Cerebellar nuclear complex (tissue), 1 donor: Measurements from ENCODE around the gene ADGRF4.
"Not testable (repeated sequence)": the region's sequence is repeated elsewhere in the genome, so short reads cannot be mapped to it uniquely, and the experiment has no call there.

Experiments used
- DNase-seq, 2 experiments: peaks; one replicate each; lab custom pipeline; 2025; lab: John Stamatoyannopoulos, UW

The ADGRF4 gene

GRCh38 chr6:47734831-47735481 is 36.6 kb downstream of the ADGRF4 start:
- no peak for DNase-seq

GRCh38 chr6:47736083-47736700 is 37.8 kb downstream of the ADGRF4 start:
- DNase-seq = no peak

DNA sequence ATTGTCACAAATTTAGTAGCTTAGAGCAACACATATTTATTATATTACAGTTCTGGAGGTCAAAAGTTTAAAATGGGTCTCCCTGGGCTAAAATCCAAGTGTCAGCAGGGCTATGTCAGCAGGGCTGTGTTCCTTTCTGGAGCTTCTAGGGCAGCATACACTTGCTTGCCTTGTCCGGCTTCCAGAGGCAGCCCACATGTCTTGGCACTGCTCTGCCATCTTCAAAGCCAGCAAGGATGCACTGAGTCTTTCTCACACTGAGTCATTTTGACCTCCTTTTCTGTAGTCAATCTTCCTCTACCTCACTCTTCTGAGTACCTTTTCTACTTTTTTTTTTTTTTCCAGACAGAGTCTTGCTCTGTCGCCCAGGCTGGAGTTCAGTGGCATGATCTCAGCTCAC is 39.0 kb downstream of the ADGRF4 start:
- no peak for DNase-seq

DNA sequence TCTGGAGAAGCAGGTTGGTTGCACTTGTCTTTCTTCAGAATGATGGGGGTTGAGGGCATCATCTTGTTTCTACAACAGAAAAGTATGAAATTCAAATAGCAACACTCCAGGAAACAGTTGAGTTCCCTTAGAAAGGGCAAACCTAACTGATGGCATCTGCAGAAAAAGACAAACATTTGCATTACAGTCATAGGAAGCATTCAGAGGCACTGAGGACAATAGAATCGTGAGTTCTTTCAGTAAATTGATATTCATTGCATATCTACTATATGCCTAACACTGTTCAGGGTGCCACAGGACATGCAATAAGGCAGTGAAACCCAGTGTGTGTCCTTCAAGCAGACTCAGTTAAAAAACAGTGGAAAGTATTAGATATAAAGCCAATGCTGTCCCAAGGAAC is 42.3 kb downstream of the ADGRF4 start:
- DNase-seq = no peak

GRCh38 chr6:47741807-47742206 is 43.4 kb downstream of the ADGRF4 start:
- no peak for DNase-seq

GRCh38 chr6:47743744-47744143 is 45.4 kb downstream of the ADGRF4 start:
- no peak for DNase-seq

DNA sequence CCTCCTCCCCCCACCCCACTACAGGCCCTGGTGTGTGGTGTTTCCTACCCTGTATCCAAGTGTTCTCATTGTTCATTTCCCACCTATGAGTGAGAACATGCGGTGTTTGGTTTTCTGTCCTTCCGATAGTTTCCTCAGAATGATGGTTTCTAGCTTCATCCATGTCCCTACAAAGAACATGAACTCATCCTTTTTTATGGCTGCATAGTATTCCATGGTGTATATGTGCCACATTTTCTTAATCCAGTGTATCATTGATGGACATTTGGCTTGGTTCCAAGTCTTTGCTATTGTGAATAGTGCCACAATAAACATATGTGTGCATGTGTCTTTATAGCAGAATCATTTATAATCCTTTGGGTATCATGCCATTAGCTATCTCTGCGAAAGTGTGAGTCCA is 46.9 kb downstream of the ADGRF4 start:
- DNase-seq = not testable (repeated sequence)

GRCh38 chr6:47749757-47750156 is 51.4 kb downstream of the ADGRF4 start:
- no peak for DNase-seq

GRCh38 chr6:47752801-47753200 is 54.4 kb downstream of the ADGRF4 start:
- no peak for DNase-seq

- DNase-seq = no peak
These were observed 61.0 kb downstream of the ADGRF4 start for GRCh38 chr6:47759364-47759763.

DNA sequence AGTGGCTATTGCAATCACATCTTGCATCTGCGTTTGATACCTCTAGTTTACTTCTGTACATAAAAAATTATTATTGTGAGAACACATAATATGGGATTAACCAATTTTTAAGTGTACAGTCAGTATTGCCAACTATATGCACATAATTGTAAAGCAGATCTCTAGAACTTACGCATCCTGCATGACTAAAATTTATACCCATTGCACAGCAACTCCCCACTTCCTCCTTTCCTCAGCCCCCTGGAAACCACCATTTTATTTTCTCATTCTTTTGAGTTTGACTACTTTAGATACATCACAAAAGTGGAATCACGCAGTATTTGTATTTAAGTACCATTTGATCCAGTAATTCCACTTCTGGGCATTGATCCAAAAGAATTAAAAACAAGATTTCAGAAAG is 64.1 kb downstream of the ADGRF4 start:
- DNase-seq = no peak

GRCh38 chr6:47766445-47766844 is 68.1 kb downstream of the ADGRF4 start:
- DNase-seq = no peak

DNA sequence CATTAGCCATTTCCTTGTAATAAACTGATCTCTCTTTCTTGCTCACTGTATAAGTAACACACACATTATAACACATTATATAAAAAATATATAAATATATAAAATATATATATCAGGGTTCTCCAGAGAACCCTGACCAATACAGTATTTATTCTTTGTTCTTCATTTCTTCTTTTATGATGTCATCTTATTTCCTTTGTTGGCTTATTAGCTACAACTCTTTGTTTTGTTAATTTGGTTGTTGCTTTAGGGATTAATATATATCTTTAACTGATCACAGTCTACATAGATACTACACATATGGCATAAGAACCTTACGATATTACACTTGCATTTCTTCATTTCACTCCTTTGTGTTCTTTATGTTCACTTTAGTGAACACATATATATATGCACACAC is 68.7 kb downstream of the ADGRF4 start:
- no peak for DNase-seq

GRCh38 chr6:47769982-47770381 is 71.6 kb downstream of the ADGRF4 start:
- no peak for DNase-seq
